ENCODE data around the gene MAMSTR.

MAMSTR gene

DNA sequence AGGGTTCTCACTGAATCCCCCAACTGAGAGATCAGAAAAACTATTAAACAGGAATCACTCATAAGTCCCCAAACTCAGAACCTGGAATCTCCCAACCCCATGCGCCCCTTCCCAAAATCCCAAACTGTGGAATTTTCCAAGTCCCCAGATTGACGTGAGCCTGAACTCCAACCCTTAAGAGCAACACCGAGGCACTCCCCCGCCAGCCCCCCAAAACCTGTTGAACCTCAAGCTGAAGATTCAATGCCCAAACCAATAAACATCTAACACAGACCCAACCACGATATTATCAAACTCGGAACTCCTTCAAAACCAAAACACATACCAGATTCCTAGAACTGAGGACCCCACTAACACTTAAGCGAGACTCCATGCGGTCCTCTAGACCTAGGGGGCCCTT, 26.6 kb upstream of the MAMSTR start:
- DNase-seq (ENCODE audit: low read depth in 2 of 3, low spot score in 2 of 3), result no peak

DNA sequence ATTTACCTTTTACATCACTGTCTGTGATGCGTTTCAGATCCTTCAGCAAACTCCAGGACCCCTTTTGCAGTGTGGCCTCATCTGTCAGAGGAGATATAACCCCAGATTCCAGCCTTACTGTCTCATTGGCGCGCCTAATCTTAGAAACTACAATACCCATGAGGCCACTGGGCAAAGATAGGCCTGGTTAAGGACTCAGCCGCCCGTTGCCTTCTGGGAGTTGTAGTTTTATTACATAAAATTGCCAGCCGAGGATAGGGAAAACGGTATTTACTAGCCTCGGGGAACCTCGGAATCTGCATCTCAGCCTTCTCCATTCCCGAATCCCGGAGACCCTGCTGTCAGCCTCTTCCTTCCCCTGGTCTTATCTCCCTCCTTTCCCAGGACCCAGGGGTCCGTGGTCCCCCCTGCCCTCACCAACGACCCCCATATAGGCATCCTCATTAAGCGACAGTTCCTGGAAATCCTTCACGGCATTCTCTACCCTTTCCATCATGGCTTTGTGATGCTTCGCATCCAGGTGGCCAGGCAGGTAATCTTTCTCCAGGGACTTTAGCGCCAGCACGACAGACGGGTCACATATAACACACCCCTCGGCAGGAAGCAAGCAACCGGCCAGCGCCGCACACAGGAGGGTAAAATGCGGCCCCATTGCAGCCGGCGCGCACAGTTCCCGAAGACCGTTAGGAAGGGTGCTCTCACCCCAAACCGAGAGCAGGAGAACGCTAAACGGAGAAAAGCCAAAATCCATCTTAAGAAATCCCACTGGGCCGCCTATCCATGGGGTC, 25.9 kb upstream of the MAMSTR start:
- no peak for DNase-seq (ENCODE audit: low read depth in 2 of 3, low spot score in 2 of 3)

DNA sequence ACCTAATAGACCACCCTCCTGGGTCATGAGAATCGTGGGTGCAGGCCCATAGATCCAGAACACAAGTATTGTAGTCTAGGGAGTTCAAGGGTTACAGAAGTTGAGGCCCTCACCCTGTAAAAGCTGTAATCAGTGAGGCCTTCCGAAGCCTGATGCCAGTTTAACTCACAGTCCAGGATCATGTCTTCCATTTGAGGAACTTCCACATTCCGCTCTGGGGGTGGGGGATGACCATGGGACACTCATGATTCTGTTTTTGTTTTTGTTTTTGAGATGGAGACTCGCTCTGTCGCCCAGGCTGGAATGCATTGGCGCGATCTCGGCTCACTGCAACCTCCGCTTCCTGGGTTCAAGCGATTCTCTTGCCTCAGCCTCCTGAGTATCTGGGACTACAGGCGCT, 22.6 kb upstream of the MAMSTR start:
- no peak for DNase-seq (ENCODE audit: low read depth in 2 of 3, low spot score in 2 of 3)

GRCh38 chr19:48741129-48741999, 21.8 kb upstream of the MAMSTR start:
- no peak for DNase-seq (ENCODE audit: low read depth in 2 of 3, low spot score in 2 of 3)

- DNase-seq (ENCODE audit: low read depth in 2 of 3, low spot score in 2 of 3), result no peak
Measured at GRCh38 chr19:48740164-48740972, 20.8 kb upstream of the MAMSTR start, which contains the start of gene RASIP1. RASIP1 (minus strand) TSS chr19:48740610; CDS start chr19:48740282, 328 bp downstream.

- no peak for DNase-seq (ENCODE audit: low read depth in 2 of 3, low spot score in 2 of 3)
Measured at GRCh38 chr19:48739404-48740163, 20.1 kb upstream of the MAMSTR start.

DNA sequence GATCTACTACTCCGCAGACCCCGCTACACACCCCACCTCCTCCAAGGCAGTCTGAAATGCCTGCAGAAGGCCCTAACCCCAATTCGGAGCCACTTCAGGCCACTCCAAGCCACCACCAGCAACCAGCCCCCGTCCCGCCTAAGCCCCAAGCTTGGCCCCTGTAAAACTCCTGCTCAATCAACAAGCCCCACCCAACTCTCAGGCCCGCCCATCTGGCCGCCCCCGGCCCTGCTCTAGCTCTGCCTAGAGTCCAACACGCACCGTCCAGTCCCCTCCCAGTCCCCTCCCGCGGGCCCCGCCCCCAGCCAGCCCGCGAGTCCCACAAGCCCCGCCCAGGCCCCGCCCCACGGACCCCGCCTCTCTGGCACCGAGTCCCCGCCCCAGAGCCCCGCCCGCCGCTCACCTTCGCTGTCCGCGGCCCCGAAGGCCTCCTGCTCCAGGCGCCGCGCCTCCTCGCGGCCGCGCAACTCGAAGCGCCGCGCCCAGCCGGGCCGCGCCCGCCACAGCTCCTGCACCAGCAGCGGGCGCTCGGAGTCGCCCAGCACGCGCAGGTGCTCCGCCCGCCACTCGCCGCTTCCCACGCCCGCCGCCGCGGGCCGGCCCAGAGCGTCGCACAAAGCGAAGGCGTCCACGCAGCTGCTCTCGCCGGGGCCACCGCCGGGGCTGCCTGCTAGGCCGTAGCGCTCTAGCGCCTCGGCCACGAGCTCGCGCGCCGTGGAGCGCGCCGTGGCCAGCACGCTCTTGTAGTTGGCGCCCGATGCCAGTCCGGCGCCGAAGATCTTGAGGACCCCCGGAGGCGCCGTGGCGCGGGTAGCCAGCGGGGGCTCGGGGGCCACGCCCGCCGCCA, 19.3 kb upstream of the MAMSTR start:
- DNase-seq (ENCODE audit: low read depth in 2 of 3, low spot score in 2 of 3), result peak; percentile 81 to 96 (median 94)

GRCh38 chr19:48737360-48737998, 18.0 kb upstream of the MAMSTR start:
- DNase-seq (ENCODE audit: low read depth in 2 of 3, low spot score in 2 of 3), result no peak

- DNase-seq (ENCODE audit: low read depth in 2 of 3, low spot score in 2 of 3), result no peak
Measured at GRCh38 chr19:48735031-48735615, 15.6 kb upstream of the MAMSTR start.

DNA sequence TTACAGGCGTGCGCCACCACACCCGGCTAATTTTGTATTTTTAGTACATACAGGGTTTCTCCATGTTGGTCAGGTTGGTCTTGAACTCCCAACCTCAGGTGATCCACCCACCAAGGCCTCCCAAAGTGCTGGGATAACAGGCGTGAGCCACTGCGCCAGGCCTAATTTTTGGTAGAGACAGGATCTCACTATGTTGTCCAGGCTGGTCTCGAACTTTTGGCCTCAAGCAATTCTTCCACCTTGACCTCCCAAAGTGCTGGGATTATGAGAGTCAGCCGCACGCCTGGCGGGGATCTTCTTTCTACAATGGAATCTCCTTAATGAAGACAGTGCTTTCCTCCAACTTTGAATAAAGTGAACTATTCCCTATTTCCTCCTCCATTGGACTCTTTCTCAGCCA, 15.1 kb upstream of the MAMSTR start:
- no peak for DNase-seq (ENCODE audit: low read depth in 2 of 3, low spot score in 2 of 3)

DNA sequence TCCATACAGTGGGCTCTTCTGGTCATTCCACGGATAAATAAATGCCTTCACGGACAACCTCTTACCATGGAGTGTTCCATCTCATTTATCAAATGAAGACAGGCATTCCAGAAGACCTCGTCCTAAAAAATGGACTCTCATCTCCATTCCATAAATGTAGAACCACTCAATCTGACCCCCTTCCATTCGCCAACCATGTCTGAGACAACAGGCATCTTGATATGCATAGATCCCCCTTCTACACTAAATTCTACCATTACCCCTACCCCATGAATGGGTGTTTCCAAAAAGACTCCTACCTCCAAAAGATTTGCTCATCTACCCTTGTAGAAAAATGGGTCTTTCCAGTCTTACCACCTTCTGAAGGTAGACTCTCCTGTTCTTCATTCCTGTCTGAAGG, 11.9 kb upstream of the MAMSTR start:
- no peak for DNase-seq (ENCODE audit: low read depth in 2 of 3, low spot score in 2 of 3)

DNA sequence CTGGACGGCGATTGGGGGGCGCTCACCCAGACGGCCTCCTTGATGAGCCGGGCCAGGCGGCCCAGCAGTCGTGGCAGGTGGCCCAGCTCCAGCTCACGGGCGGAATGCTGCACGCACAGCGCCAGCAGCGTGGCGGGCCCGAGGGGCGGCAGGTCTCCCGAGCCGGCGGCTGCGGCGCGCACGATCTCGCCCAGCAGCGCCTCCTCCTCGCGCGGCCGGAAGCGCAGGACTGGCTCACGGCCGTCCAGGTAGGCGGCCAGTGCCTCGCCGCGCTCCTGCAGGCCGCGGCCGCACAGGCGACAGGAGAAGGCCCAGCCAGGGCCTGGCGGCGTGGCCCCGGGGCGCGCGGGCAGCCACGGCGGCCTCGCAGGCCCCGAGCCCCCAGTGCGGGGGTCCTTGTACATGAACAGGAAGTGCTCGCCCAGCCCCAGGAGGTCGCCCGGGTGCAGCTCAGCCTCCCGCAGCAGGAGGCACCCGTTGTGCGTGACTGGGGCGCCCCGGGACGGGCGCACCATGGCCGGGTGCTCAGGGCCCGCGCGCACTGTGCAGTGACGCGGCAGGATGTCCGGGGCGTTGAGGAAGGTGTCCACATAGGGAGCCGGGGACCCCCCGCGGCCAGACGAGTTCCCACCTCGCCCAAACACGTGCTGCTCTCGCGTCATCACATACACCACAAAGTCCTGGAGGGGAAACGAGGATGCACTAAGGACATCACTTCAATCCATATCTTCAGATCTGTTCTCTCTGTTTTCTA, 9.6 kb upstream of the MAMSTR start:
- DNase-seq (ENCODE audit: low read depth in 2 of 3, low spot score in 2 of 3), result no peak

GRCh38 chr19:48726556-48726955, 7.0 kb upstream of the MAMSTR start:
- DNase-seq (ENCODE audit: low read depth in 2 of 3, low spot score in 2 of 3), result no peak

GRCh38 chr19:48724796-48725753, 5.5 kb upstream of the MAMSTR start:
- DNase-seq (ENCODE audit: low read depth in 2 of 3, low spot score in 2 of 3), result no peak

GRCh38 chr19:48722196-48722708, 2.7 kb upstream of the MAMSTR start:
- DNase-seq (ENCODE audit: low read depth in 2 of 3, low spot score in 2 of 3), result no peak

GRCh38 chr19:48720613-48721296, 1.2 kb upstream of the MAMSTR start:
- DNase-seq (ENCODE audit: low read depth in 2 of 3, low spot score in 2 of 3), result peak; percentile 71 to 81 (median 74)

Measured in activated CD8-positive, alpha-beta memory T cell treated with anti-CD3 and anti-CD28 coated beads for 48 hours (primary cell).